ENCODE measurements around the gene CIDEB.

The CIDEB gene

GRCh38 chr14:24292118-24292807 is 15.5 kb downstream of the CIDEB start:
- no peak overlapping the region for H3K27ac Mint-ChIP-seq
- no peaks in the 10 kb centered on the region for H3K27me3 Mint-ChIP-seq
- no peak overlapping the region for H3K4me3 Mint-ChIP-seq
- H3K36me3 Mint-ChIP-seq (ENCODE audit: low read depth), result peaks cover 49% of the 10 kb centered on the region
- H3K4me1 Mint-ChIP-seq (ENCODE audit: low read depth), result peaks cover 57% of the 10 kb centered on the region
- no peaks in the 10 kb centered on the region for H3K9me3 Mint-ChIP-seq

- Mint-ChIP-seq H3K4me1 (ENCODE audit: low read depth) (peaks cover 50% of the 10 kb centered on the region), H3K9me3 (no peaks in the 10 kb centered on the region), H3K27ac (no peak overlapping the region), H3K36me3 (ENCODE audit: low read depth) (peaks cover 46% of the 10 kb centered on the region), H3K4me3 (no peak overlapping the region), H3K27me3 (no peaks in the 10 kb centered on the region)
Measured at GRCh38 chr14:24291446-24292117, 16.2 kb downstream of the CIDEB start.

GRCh38 chr14:24290746-24291145 is 17.0 kb downstream of the CIDEB start:
- peaks cover 38% of the 10 kb centered on the region for H3K36me3 Mint-ChIP-seq (ENCODE audit: low read depth)
- no peaks in the 10 kb centered on the region for H3K9me3 Mint-ChIP-seq
- H3K27me3 Mint-ChIP-seq, result no peaks in the 10 kb centered on the region
- no peak overlapping the region for H3K27ac Mint-ChIP-seq
- H3K4me1 Mint-ChIP-seq (ENCODE audit: low read depth), result peaks cover 42% of the 10 kb centered on the region
- no peak overlapping the region for H3K4me3 Mint-ChIP-seq

- Mint-ChIP-seq H3K4me3 (no peak overlapping the region), H3K4me1 (ENCODE audit: low read depth) (peaks cover 45% of the 10 kb centered on the region), H3K9me3 (no peaks in the 10 kb centered on the region), H3K27ac (no peak overlapping the region), H3K36me3 (ENCODE audit: low read depth) (peaks cover 32% of the 10 kb centered on the region), H3K27me3 (no peaks in the 10 kb centered on the region)
Measured at GRCh38 chr14:24289649-24290280, 18.0 kb downstream of the CIDEB start.

GRCh38 chr14:24286996-24287395 is 20.8 kb downstream of the CIDEB start:
- Mint-ChIP-seq H3K36me3 (ENCODE audit: low read depth) (peaks cover 17% of the 10 kb centered on the region), H3K4me1 (ENCODE audit: low read depth) (peaks cover 43% of the 10 kb centered on the region)

GRCh38 chr14:24285351-24285750 is 22.4 kb downstream of the CIDEB start:
- H3K36me3 Mint-ChIP-seq (ENCODE audit: low read depth), result peaks cover 4% of the 10 kb centered on the region
- no peaks in the 10 kb centered on the region for H3K27me3 Mint-ChIP-seq
- no peak overlapping the region for H3K27ac Mint-ChIP-seq

More at GRCh38 chr14:24286996-24287395, 20.8 kb downstream of the CIDEB start:
- Mint-ChIP-seq H3K9me3 (no peaks in the 10 kb centered on the region), H3K27ac (no peak overlapping the region), H3K27me3 (no peaks in the 10 kb centered on the region), H3K4me3 (no peak overlapping the region)

GRCh38 chr14:24284501-24285035 is 23.2 kb downstream of the CIDEB start:
- Mint-ChIP-seq H3K27me3 (no peaks in the 10 kb centered on the region), H3K4me3 (no peak overlapping the region), H3K36me3 (ENCODE audit: low read depth) (no peaks in the 10 kb centered on the region), H3K4me1 (ENCODE audit: low read depth) (peaks cover 32% of the 10 kb centered on the region), H3K9me3 (no peaks in the 10 kb centered on the region), H3K27ac (no peak overlapping the region)

More at GRCh38 chr14:24285351-24285750, 22.4 kb downstream of the CIDEB start:
- no peaks in the 10 kb centered on the region for H3K9me3 Mint-ChIP-seq
- peaks cover 32% of the 10 kb centered on the region for H3K4me1 Mint-ChIP-seq (ENCODE audit: low read depth)
- no peak overlapping the region for H3K4me3 Mint-ChIP-seq

GRCh38 chr14:24283796-24284460 is 23.8 kb downstream of the CIDEB start:
- no peaks in the 10 kb centered on the region for H3K9me3 Mint-ChIP-seq
- no peak overlapping the region for H3K4me3 Mint-ChIP-seq
- peaks cover 33% of the 10 kb centered on the region for H3K4me1 Mint-ChIP-seq (ENCODE audit: low read depth)
- H3K36me3 Mint-ChIP-seq (ENCODE audit: low read depth), result no peaks in the 10 kb centered on the region
- no peaks in the 10 kb centered on the region for H3K27me3 Mint-ChIP-seq
- H3K27ac Mint-ChIP-seq, result no peak overlapping the region

GRCh38 chr14:24282736-24283135 is 25.0 kb downstream of the CIDEB start:
- Mint-ChIP-seq H3K4me1 (ENCODE audit: low read depth) (peaks cover 39% of the 10 kb centered on the region), H3K4me3 (no peak overlapping the region), H3K36me3 (ENCODE audit: low read depth) (no peaks in the 10 kb centered on the region), H3K27ac (no peak overlapping the region), H3K27me3 (no peaks in the 10 kb centered on the region), H3K9me3 (peaks cover 5% of the 10 kb centered on the region)

- Mint-ChIP-seq H3K9me3 (peaks cover 5% of the 10 kb centered on the region), H3K27ac (no peak overlapping the region), H3K27me3 (no peaks in the 10 kb centered on the region), H3K4me3 (no peak overlapping the region), H3K4me1 (ENCODE audit: low read depth) (peaks cover 46% of the 10 kb centered on the region), H3K36me3 (ENCODE audit: low read depth) (no peaks in the 10 kb centered on the region)
Measured at GRCh38 chr14:24281636-24282035, 26.1 kb downstream of the CIDEB start.

- peaks cover 47% of the 10 kb centered on the region for H3K4me1 Mint-ChIP-seq (ENCODE audit: low read depth)
- no peak overlapping the region for H3K27ac Mint-ChIP-seq
- peaks cover 5% of the 10 kb centered on the region for H3K9me3 Mint-ChIP-seq
- no peaks in the 10 kb centered on the region for H3K27me3 Mint-ChIP-seq
- no peak overlapping the region for H3K4me3 Mint-ChIP-seq
- no peaks in the 10 kb centered on the region for H3K36me3 Mint-ChIP-seq (ENCODE audit: low read depth)
Measured at GRCh38 chr14:24280797-24281460, 26.8 kb downstream of the CIDEB start.

GRCh38 chr14:24279301-24280186 is 28.2 kb downstream of the CIDEB start:
- H3K27ac Mint-ChIP-seq, result peak overlapping the region; percentile 71
- H3K4me3 Mint-ChIP-seq, result peak overlapping the region; percentile 47
- peaks cover 5% of the 10 kb centered on the region for H3K9me3 Mint-ChIP-seq
- no peaks in the 10 kb centered on the region for H3K36me3 Mint-ChIP-seq (ENCODE audit: low read depth)
- H3K4me1 Mint-ChIP-seq (ENCODE audit: low read depth), result peaks cover 52% of the 10 kb centered on the region
- H3K27me3 Mint-ChIP-seq, result no peaks in the 10 kb centered on the region

GRCh38 chr14:24278424-24278823 is 29.4 kb downstream of the CIDEB start:
- no peaks in the 10 kb centered on the region for H3K36me3 Mint-ChIP-seq (ENCODE audit: low read depth)
- peaks cover 5% of the 10 kb centered on the region for H3K9me3 Mint-ChIP-seq
- H3K27me3 Mint-ChIP-seq, result no peaks in the 10 kb centered on the region
- peaks cover 63% of the 10 kb centered on the region for H3K4me1 Mint-ChIP-seq (ENCODE audit: low read depth)
- peak overlapping the region; percentile 71 for H3K27ac Mint-ChIP-seq
- peak overlapping the region; percentile 17 for H3K4me3 Mint-ChIP-seq

Measured in stimulated activated naive CD8-positive, alpha-beta T cell treated with anti-CD3 and anti-CD28 coated beads, Interleukin-15, Interleukin-2, amounts not matched to agents 100 ng/mL and 50 ng/mL, for 24 hours (primary cell).